GM19438 (cell line): ENCODE measurements around the gene ATP6V1E1.
"Not testable (repeated sequence)": the region's sequence is repeated elsewhere in the genome, so short reads cannot be mapped to it uniquely, and the experiment has no call there.

ENCODE experiments used
- ATAC-seq: cut with Tn5 transposase; IDR thresholded peaks from one replicate; pipeline ENCODE4 v1.9.1; 2021; ENCODE audit warnings: low read depth; ENCODE audit not compliant: unreplicated experiment

ATP6V1E1 gene

GRCh38 chr22:17628406-17629172 lies at the start of gene ATP6V1E1:
TSS of gene ATP6V1E1 (minus strand) at chr22:17628749. CDS start at chr22:17628635, 114 bp downstream.
- peak; percentile 99 for ATAC-seq

DNA sequence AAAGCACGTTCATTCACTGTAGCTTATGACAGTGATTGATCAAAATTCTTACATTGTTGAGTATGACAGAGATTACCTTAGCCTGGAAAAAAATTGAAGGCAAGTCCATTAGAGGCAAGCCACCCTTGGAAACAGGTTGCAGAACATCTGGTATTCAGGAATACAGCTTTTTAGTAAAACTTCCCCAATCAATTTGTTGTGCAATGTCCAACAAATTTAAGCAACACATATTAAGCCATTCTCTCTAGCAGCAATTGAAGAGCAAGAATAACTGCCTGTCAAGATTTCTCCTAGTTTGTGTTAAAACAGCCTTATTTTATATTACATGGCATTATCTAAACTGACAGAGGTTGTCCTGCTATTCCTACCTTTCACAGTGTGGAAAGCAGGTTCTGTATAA lies 47.0 kb upstream of the ATP6V1E1 start:
- ATAC-seq, result no peak

DNA sequence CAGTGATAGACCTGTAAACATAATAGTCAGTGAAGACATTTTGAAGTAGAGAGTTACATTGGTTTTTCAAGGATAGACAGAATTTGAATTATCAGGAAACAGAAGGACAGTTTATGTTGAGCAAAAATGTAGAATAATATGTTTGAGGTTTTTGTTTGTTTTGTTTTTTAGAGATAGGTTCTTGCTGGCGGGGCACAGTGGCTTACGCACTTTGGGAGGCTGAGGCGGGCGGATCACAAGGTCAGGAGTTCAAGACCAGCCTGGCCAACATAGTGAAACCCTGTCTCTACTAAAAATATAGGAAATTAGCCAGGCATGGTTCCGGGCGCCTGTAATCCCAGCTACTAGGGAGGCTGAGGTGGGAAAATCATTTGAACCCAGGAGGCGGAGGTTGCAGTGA lies 45.6 kb upstream of the ATP6V1E1 start:
- no peak for ATAC-seq

DNA sequence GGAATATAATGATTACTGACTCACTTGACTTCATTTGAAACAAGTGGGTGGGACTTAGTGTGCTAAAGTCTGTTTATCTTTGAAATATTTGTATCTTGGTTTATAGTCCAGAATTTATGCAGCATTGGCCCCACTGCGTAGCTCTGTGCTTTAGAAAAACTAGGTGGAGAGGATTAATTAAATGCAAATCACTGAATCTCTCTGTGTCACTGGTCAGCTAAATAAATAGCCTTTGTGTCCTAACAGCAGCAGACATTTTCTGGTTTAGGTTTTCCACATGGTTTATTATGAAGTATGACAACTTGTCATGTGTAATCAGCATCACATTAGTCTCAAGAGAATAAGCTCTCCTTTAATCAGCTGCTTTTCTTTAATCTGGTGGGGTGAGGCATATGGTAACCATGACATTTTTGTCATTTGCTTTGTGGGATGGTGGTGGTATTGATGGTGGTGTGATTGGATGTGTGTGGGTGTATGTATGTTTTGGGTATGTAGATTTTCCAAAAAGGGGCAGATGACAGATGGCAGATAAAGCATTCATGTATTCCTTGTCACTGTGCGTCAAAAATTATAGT lies 44.0 kb upstream of the ATP6V1E1 start:
- no peak for ATAC-seq

- not testable (repeated sequence) for ATAC-seq
Measured at GRCh38 chr22:17671521-17672092, 43.1 kb upstream of the ATP6V1E1 start.

- ATAC-seq, result no peak
Measured at GRCh38 chr22:17665854-17666253, 37.3 kb upstream of the ATP6V1E1 start.

DNA sequence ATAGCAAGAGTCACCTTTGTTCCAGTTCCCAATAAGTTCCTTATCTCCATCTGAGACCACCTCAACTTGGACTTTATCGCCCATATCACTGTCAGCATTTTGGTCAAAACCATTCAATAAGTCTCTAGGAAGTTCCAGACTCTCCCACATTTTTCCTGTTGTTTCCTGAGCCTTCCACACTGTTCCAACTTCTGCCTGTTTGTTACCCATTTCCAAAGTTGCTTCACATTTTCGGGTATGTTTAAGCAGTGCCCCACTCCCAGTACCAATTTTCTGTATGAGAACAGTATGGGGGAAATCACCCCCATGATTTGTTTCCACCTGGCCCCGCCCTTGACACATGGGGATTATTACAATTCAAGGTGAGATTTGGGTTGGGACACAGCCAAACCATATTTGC lies 36.7 kb upstream of the ATP6V1E1 start:
- no peak for ATAC-seq

- no peak for ATAC-seq
Measured at GRCh38 chr22:17664414-17665055, 36.0 kb upstream of the ATP6V1E1 start.

- no peak for ATAC-seq
Measured at GRCh38 chr22:17656870-17657395, 28.4 kb upstream of the ATP6V1E1 start.

DNA sequence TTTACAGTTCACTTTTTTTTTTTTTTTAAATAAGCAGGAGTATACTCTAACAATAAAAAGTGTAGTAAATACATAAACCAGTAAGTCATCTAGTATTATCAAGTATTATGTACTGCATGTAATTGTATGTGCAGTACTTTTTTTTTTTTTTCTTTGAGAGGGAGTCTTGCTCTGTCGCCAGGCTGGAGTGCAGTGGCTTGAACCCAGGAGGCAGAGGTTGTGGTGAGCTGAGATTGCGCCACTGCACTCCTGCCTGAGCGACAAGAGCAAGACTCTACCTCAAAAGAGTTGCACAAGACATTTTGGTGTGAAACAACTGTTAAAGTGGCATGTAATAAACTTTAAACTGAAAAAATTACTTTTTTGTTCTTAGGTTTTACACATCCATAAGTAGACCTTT lies 26.7 kb upstream of the ATP6V1E1 start:
- no peak for ATAC-seq

- no peak for ATAC-seq
Measured at GRCh38 chr22:17648569-17648968, 20.0 kb upstream of the ATP6V1E1 start.

- ATAC-seq, result no peak
Measured at GRCh38 chr22:17647991-17648390, 19.4 kb upstream of the ATP6V1E1 start.

DNA sequence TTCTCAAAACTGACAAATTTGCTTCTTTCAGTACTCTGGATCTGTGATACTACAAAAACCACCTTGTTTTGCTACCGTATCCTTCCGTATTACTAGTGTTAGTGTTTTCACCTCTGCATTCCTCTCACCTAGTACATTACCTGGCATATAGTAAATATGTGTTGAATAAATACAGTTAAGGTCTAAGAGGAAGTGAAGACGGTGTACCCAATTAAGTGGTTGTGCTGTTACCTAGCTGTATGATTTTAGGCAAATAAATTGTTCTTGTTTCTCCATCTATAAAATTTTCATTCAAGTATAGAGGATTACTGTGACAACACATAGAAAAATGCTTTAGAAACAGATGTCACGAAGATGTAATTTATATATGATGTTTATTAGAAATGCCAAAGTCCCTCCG lies 18.9 kb upstream of the ATP6V1E1 start:
- ATAC-seq, result no peak

DNA sequence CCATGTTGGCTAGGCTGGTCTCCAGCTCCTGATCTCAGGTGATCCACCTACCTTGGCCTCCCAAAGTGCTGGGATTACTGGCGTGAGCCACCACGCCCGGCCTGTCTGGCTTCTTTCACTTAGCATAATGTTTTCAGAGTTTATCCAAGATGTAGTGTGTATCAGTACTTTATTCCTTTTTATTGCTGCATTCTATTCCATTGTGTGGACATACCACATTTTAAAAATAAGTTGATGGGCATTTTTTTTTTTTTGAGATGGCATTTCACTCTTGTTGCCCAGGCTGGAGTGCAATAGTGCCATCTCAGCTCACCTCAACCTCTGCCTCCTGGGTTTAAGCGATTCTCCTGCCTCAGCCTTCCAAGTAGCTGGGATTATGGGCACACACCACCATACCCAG lies 13.8 kb upstream of the ATP6V1E1 start:
- not testable (repeated sequence) for ATAC-seq

DNA sequence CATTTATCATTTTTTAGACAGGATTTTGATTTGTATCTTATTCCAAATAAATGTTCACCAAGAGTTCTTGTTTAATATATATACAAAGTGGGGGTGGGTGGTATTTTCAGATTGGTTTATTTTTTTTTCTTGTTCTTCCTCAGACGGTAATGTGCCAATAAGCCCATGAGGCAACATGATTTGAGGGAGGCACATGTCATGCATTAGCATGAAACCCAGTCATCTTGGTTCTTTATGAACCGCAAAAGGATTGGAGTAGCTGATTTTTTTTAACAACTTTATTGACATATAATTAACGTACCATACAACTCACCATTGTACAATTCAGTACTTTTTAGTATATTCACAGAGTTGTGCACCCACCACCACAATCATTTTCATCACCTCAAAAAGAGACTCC lies 12.7 kb upstream of the ATP6V1E1 start:
- ATAC-seq, result no peak

- no peak for ATAC-seq
Measured at GRCh38 chr22:17639247-17639741, 10.7 kb upstream of the ATP6V1E1 start.

- peak; percentile 88 for ATAC-seq
Measured at GRCh38 chr22:17638432-17639246, 10.1 kb upstream of the ATP6V1E1 start, which contains the start of gene BCL2L13. TSS of gene BCL2L13 (plus strand) at chr22:17638757. CDS start at chr22:17655712, 16,955 bp downstream.

DNA sequence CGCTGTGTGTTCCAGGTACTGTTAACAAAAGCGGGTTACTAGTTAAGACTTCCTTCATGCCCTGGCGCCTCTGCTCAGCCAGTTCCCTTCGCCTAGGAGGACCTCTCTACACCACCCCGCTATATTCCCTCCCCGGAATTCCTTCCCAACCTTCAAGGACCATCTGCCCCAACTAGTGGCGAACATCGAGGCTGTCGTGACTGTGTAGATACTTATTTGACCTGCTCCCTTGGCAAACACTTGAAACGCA lies 9.6 kb upstream of the ATP6V1E1 start:
- peak; percentile 28 for ATAC-seq

GRCh38 chr22:17637490-17638181 lies 9.1 kb upstream of the ATP6V1E1 start:
- ATAC-seq, result no peak

DNA sequence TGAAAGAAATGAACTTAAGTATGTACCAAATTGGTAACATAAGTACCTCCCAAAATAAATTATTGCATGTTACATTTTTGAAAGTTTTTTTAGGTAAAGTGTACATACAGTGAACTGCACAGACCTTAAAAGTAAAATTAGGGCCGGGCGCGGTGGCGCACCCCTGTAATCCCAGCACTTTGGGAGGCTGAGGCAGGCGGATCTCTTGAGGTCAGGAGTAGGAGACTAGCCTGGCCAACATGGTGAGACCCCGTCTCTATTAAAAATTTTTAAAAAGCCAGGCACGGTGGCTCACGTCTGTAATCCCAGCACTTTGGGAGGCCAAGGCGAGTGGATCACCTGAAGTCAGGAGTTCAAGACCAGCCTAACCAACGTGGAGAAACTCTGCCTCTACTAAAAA lies 8.3 kb upstream of the ATP6V1E1 start:
- not testable (repeated sequence) for ATAC-seq
